T1000 (cell line): ENCODE results near the gene CATSPER1.

Experiments used
- DNase-seq: peaks from one replicate; lab custom pipeline; 2025; ENCODE audit warnings: mixed read lengths; lab: John Stamatoyannopoulos, UW

The CATSPER1 gene

DNA sequence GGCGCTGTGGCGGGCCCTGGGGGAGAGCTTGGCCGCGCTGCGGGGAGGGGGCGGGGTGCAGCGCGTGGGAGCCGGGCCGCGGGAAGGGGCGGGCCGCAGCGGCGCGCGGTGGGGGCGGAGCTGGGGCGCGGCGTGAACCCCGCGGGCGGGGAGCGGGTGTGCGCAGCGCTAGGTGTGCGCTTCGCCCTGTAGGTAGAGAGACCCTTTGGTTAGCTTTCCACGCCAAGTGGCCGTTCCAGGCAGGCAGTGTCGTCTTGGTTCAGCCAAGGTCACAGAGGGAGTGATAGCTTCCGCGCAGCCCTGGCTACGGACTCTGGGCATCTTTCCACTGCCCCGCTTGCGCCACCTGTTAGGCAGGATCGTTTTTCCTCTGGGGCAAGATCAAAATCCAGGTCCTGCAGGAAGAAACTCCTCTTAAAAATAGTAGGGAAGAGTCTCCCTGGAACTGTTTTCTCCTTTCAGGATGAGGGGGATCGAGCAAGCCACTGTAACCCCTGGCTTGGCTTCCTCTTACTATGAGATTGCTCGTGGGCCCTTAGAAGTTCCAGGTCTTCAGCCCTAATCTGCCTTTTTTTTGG is 23.5 kb downstream of the CATSPER1 start:
- no peak for DNase-seq

DNA sequence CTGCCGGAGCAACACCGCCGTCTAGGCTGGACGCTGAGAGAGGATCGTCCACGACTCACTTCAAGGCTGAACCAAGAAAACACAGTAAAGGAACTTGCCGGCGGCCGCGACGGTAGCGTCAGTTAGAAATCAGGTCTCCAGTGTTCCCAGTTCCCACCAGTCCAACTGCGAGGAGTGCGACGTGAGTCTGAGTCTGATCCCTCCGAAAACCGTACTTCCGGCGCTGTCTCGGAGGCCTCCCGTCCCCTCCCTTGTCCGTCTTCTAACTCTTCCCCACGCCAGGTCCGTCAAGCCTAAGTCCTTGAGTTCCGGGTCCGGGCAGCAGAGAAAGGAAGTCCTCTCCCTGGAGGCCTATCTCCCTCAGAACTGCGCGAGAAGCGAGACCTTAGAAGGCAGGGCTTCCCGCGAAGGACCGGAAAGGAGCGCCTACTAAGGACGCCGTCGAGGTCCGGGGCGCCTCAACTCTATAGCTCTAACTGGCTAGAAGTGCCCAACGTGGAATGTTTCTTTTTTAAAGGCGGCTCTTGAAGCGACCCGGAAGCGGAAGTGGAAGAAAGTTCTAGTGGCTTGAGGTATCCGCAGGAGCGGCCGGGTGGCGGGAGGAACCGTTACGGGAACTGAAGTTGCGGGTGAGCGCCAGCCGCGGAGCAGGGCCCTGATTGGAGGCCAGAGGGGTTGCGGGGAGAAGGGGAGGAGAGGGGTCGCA is 24.2 kb downstream of the CATSPER1 start, which contains the start of the genes BANF1 and EIF1AD:
Gene BANF1 (plus strand): TSS at position 562 of the 706 bp plus-strand sequence. CDS start 748 bp downstream, outside the sequence.
Gene EIF1AD (minus strand): TSS at position 216 of the 706 bp plus-strand sequence. CDS start 1,768 bp downstream, outside the sequence.
- DNase-seq = peak; percentile 96

DNA sequence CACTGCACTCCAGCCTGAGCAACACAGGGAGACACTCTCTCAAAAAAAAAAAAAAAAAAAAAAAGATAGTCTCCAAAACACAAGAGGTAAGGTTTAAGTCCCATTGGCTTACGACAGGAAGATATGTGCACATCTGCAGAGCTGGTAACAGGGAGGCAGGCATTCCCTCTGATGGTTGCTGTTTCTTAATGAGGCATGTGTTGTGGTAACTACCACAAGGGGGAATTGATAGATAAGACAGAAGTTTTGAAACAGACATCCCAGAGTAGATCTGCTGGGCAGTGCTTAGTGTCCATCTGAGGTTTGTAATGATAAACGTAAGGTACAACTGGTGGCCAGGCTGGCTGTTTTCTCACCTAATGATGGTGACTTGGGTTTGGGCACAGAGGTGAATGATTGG is 29.0 kb downstream of the CATSPER1 start:
- DNase-seq = no peak

DNA sequence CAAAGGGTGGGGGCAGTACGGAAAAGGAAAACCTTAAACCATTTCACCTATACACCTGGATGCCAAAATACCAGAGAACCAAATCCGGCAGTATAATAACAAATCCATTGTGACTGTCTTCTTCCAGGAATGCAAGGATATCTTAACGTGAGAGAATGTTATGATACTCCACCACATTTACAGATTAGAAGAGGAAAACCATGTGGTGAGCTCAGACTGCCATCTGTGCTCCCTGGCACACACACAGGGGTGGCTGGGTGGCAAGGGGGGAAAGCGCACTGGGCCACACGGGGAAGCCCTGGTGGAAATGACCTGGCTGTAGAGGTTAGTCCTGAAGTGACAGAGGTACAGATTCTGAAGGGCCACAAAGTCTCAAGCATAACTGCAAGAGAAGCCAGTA is 34.2 kb downstream of the CATSPER1 start:
- no peak for DNase-seq

DNA sequence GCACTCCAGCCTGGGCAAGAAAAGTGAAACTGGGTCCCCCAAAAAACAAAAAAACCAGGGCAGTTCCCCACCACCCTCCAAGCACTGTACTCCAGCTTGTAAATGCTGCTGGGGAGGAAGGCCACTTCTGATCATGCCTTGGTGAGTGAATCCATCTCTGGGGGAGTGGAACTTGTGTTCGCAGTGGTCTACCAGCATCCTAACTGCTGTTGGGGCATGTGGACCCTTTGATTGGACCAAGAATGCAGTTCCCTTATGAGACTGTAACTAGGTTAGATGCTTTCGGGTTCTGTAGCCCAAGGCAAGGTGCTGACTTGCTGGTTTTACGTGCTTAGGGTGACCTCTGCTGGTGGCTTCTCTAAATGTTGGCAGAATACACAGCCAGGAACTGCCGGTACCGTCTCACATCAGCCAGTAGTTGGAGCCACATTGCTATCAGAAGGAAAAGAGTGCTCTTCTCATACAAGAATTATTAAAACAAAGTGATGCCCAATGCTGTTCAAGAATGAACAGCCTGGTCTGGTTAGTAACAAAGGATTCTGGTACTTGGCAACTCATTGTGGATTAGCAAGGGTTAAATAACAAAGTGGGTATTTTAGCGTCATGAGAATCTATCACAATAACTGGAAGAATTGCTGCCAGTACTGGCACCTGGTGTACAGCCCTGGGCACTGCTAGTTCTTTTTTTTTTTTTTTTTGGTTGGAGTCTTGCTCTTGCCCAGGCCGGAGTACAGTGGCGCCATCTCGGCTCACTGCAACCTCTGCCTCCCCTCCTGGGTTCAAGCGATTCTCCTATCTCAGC is 37.3 kb downstream of the CATSPER1 start:
- DNase-seq = peak; percentile 91

DNA sequence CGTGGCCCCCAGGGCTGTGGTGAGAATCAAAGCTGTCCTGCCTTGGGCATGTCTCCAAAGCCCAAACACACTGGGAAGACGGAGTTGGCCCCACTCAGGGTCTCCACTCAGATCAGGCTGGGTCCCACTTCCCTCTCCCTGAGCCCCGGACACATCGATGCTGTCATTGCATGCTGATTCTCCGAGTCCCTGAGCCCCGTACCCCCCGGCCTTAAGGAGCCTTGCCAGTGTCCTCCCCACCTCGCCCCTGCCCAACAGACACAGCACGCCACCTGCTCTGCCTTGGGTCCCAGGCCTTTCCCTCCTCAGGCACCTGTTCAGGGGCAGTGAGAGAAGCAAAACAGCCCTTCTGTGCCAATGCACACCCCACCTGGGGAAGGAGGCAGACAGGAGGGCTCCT is 38.9 kb downstream of the CATSPER1 start:
- DNase-seq = no peak

DNA sequence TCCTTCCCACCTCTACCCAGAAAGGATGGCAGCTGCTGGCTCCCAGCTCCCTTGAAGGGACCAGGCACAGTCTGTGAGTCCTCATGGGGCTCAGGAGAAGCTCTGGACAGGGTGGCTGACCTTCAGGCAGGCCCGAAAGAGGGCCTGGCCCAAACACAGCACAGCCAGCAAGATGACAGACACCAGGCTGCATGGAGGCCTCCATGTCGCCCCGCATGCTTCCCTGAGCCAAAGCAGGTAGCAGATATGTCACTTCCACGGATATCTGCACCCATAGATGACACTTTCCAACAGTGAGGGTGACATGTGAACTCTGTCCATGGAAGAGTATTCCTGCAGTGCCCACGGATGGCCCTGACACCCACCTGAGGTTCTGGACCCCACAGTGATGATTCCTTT is 42.7 kb downstream of the CATSPER1 start:
- DNase-seq = no peak

DNA sequence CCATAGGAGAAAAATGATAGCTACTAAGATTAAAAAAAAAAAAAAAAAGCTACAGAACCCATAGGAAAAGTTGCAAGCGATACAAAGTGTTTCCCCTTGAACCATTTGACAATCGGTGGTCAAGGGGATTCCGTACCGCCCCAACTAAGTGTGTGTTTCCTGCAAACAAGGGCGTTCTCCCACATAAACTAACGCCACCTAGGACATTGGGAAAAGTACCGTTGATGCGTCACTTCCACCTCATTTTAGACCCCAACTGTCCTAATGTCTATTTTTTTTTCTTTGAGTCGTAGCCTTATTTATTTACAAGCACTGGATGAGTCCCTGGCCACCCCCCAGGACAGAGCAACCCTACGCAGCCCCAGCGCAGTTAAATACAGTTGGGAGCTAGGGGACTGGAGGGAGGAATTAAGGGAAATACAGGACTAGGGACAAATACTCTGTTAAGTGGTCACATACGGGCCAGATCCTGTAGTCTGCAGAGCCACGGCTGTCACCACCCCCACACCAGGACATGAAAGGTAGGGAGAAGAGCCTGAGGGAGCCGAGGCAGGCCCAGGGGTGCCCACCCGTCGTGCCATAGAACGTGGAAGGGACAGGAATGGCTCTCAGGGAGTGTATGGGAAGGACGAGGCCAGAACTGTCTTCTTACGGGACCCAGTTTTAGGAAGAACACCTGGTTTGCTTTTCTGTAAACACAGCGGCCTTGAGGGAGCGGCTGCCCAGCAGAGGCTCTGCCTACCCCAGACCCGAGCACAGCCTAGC is 43.3 kb downstream of the CATSPER1 start:
- no peak for DNase-seq

DNA sequence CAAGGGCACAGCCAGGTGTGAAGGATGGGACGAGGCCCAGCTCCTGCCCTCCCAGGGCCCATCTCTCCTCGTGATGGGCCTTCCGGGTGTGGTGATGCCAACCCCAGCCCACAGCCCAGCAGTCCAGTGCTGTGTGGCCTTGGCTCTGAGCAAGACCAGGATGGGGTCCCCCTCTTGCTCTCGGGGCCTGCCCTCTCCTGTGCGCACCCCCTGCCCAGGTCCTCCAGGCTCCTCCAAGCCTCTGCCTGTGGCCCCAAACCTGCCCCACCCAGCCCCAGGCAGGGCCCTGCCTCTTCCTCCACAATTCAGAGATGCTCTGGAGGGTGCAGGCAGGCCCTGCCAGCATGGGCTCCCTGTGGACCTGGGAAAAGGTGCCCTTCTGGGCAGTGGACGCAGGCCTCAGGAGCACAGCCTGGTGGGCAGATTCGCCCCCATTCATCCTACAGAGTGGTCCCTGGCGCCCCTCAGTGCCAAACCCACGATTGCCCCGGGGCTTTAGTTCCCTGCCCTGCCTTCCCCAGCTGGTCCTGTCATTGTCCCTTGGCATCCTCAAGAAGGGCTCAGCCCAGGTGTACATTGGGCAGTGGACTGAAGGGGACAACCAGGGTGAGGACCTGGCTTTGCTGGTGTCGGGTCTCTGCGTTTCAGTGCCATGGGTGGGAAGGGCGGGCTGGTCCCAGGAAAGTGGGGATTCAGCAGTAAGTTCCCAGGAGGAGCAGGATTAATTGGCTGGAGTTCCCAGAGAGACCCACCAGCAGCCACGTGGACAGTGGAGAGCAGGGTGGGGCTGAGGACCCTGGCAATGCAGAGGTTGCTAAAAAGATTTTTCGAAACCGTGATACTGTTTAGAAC is 44.1 kb downstream of the CATSPER1 start:
- DNase-seq = no peak

DNA sequence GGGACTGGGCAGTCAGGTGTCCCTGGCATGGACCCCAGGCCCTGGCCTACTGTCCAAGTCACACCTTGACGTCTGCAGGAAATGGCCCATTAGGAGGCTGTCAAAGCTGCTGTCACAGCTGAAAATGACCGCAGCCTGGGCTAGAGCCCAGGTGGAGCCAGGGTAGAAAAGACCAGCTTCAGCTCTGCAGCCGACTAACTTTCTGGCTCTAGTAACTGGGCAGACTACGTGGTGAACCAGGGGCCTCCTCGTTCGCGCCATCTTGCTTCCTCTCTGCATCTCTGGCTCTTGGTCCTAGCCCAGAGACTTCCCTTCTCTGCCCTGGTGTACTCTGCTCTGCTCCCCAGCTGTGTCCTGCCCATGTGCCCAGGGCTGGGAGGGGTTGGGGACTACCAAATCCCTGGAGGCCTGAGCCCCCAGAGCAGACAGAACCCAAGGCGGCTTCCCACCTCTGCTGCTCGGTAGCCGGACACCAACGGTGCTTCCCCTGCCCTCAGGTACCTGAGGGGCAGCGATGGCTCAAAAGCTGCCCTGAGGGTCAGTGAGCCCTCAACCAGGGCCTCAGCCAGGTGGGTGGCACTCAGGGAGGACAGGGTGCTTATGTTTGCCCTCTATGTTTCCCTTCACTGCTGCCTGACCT is 45.1 kb downstream of the CATSPER1 start:
- DNase-seq = no peak

DNA sequence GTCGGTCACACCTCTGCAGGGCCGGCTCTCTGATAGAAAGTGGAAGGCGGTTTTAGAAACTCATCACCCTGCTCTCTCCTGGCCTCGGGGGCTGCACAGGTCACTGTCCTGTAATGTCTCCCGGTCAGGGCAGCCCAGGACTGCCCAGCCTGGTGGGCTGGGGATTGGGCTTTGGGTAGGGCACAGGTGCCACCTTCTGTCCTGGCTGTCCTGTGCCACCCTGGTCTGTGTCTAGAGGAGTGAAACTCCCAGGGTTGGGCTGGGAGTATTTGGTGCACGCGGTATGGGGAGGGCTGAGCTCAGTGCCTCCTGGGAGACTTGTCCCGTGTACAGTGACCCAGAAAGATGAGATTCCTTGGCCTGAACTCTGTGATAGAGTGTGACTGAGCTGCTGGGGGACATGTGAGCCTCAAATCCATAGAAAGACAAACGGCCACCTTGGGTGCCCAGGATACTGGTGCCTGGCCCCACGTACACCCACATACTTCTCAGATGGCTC is 47.0 kb downstream of the CATSPER1 start:
- DNase-seq = no peak

DNA sequence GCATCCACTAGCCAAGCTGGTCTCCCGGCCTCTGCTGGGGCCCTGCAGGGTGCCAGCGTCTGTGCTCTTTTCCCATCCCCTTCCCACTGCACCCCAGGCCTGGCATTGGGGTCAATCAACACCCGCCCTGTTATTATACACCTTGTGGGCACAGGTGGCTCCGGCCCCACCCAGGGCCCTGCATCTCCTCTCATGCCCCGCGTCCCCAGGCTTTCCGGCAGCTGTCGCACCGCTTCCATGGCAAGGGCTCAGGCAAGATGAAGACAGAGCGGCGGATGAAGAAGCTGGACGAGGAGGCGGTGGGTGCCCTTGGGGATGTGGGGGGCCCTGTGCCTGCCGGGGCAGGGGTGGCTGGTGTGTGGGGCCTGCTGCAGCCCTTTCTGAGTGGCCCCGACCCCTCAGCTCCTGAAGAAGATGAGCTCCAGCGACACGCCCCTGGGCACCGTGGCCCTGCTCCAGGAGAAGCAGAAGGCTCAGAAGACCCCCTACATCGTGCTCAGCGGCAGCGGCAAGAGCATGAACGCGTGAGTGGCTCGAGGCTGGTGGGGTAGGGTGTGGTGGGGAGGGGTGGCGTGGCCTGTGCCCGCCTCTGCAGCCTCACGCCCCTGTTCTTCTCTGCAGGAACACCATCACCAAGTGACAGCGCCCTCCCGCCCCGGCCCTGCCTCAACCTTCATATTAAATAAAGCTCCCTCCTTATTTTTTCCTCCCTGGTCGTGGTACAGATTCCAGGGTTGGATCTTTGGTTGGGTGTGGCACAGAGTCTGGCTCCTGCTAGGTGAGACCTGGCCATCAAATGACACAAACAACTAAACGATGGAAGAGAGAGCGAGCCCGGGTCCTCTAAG is 47.7 kb downstream of the CATSPER1 start:
- DNase-seq = no peak

DNA sequence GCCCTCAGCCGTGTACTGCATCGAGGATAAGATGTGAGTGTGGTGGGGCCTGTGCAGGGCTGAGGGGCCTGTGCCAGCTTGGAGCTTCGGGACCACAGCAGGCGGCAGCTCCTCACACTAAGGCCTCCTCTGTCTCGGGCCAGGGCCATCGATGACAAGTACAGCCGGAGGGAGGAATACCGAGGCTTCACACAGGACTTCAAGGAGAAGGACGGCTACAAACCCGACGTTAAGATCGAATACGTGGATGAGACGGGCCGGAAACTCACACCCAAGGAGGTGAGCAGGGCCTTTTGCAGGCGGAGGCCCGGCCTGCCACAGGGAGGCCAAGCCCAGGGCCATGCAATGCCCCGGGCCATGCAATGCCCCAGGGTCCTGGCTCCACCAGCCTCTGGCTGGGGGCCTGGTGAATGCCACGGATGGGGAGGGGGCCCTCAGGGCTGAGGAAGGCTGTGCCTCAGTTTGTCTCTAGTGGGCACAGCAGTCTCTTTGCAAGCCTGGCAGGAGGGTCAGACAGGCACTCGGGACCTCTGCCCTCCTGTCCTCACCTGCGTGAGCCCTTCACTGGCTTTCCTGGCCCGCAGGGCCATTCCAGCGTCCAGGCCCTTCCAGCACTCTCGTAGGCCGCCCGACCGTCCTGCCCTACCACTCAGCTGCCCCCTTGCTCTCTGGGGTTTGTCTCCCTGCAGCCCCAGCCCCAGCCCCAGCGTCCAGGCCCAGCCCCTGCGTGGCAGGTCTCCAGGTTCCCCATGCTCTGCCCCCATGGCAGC is 48.5 kb downstream of the CATSPER1 start:
- no peak for DNase-seq

DNA sequence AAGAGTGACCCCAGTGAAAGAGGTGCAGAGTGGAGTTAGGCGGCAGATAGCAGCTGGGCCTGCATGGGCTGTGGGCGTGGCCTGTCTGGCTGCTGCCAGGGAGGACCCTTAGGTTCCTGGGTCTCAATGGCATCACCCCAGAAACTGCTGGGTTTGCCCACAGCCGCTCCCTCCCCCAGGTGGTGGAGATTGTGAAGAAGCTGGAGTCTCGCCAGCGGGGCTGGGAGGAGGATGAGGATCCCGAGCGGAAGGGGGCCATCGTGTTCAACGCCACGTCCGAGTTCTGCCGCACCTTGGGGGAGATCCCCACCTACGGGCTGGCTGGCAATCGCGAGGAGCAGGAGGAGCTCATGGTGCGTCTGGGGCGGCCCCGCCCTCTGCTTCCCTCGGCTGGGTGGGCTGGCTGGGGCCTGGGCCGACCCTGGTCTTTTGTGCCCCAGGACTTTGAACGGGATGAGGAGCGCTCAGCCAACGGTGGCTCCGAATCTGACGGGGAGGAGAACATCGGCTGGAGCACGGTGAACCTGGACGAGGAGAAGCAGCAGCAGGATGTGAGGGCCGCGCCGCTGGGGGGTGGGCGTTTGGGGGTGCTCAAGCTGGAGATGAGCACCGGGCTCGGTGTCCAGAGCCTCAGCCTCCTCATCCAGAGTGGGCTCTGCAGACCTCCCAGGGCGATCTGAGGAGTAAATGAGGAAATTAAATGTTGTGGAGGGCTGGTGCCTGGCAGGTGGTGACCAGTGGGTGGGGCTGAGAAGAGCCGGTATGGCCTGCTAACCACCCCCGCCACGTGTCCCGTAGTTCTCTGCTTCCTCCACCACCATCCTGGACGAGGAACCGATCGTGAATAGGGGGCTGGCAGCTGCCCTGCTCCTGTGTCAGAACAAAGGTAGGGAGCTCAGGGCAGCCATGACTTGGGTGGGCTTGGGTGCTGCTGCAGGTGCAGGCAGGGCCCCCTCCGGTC is 49.8 kb downstream of the CATSPER1 start:
- DNase-seq = no peak

DNA sequence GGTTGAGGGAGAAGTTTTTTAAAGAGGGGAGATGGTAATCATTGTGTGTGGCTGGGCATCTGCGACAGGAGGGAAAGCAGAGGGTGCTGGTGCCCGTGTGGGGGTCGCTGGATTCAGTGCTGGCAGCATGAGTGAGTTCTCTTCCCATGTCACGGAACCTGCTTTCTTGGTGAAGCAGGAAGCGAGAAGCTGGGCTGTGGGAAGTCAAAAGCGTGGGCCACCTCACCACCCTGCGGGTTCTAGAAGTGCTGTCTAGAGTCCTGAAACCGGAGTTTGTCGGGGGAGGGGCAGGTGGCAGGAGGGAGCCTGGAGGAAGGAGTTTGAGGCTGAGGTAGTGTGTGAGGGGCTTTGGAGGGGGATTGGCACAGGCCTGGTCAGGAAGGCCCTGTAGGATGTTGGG is 50.5 kb downstream of the CATSPER1 start:
- no peak for DNase-seq

DNA sequence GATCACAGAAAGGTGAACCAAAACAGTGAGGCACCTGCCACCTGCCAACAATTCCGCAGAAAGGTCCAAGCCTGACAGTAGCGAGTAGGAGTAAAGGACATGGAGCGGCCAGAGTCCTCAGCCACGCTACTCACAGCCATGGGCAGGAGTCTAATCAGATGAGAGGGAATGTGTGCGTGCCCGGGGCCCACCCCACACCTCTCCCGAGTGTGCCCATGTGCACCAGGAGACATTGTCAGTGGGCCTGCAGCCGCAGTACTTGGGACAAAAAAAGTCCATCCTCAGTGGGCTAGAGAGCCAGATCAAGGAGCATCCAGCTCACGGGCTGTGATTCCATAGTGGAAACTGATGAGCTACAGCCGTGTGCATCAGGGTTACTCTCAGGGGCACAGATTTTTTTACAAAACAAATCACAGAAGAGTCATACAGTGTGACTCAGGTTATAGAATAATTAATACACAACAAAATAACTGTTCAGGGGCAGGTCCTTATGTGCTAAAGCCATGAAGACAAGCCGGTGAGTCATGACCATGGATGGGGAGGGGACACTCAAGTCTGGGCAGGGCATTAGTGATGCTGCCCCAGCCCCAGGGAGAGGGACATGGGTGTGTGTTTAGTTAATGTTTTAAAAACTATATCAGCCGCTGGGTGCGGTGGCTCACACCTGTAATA is 52.7 kb downstream of the CATSPER1 start:
- DNase-seq = peak; percentile 46

DNA sequence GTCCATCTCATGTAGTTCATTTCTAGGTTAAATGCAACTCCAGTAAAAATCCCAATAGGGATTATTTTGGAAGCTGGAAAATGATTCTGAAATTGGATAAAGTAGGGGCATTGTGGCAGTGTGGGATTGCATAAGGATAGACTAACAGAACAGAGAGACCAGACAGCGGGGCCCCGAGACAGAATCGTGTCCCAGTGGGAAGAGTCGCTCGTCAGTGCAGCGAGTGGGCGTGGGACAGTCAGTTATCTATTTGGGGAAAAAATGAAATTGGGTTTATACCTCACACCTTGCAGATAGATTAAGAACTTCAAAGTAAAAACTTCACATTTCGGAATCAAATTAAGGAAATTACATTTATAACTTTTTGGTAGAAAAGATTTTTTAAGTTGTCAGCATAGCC is 54.2 kb downstream of the CATSPER1 start:
- no peak for DNase-seq
